IMR-90 (cell line): ENCODE measurements around the gene CYS1.

Source experiments
- MAZ ChIP-seq: IDR thresholded peaks from 2 replicates; pipeline ENCODE4 v1.6.1; 2012; ENCODE audit warnings: low read depth, mild to moderate bottlenecking, low read length, improper control_type of control experiment, moderate library complexity, borderline replicate concordance
- TF ChIP-seq, protein P1 (sequence below): fragments of 150-350 bp; IDR thresholded peaks from 2 replicates; pipeline ENCODE4 v1.6.1; 2016; ENCODE audit warnings: low read depth, mild to moderate bottlenecking, low read length, moderate library complexity, borderline replicate concordance
- TF ChIP-seq, protein P2 (sequence below): conservative IDR thresholded peaks from 2 replicates; pipeline ENCODE4 v1.5.1; 2012; ENCODE audit warnings: mild to moderate bottlenecking, low read depth, low read length, improper control_type of control experiment

DNA sequence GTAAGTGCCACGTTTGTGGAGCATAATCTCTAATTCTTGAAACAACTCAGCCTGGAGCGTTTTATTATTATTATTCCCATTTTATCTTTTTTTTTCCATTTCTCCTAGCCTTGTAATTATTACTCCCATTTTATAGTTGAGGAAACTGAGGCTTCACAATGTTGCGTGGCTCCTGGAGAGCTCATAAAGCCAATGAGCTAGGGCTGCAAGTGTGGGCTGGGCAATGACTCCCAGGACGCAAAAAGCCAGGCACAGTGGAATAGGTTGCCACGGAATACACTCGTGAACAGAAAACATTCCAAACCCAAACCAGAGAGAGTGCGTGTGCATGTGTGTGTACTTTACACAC lies 50.4 kb downstream of the CYS1 start:
- TF ChIP-seq, protein P1, sequence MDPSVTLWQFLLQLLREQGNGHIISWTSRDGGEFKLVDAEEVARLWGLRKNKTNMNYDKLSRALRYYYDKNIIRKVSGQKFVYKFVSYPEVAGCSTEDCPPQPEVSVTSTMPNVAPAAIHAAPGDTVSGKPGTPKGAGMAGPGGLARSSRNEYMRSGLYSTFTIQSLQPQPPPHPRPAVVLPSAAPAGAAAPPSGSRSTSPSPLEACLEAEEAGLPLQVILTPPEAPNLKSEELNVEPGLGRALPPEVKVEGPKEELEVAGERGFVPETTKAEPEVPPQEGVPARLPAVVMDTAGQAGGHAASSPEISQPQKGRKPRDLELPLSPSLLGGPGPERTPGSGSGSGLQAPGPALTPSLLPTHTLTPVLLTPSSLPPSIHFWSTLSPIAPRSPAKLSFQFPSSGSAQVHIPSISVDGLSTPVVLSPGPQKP, result no peak
- TF ChIP-seq, protein P2, sequence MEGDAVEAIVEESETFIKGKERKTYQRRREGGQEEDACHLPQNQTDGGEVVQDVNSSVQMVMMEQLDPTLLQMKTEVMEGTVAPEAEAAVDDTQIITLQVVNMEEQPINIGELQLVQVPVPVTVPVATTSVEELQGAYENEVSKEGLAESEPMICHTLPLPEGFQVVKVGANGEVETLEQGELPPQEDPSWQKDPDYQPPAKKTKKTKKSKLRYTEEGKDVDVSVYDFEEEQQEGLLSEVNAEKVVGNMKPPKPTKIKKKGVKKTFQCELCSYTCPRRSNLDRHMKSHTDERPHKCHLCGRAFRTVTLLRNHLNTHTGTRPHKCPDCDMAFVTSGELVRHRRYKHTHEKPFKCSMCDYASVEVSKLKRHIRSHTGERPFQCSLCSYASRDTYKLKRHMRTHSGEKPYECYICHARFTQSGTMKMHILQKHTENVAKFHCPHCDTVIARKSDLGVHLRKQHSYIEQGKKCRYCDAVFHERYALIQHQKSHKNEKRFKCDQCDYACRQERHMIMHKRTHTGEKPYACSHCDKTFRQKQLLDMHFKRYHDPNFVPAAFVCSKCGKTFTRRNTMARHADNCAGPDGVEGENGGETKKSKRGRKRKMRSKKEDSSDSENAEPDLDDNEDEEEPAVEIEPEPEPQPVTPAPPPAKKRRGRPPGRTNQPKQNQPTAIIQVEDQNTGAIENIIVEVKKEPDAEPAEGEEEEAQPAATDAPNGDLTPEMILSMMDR, result no peak
- no peak for TF ChIP-seq MAZ
